IPS-20b (cell line): Measurements from ENCODE around the gene OSBPL1A.
"Not testable (repeated sequence)": the region's sequence is repeated elsewhere in the genome, so short reads cannot be mapped to it uniquely, and the experiment has no call there.

Source experiments
- H3K27ac ChIP-seq: one replicate; pipeline ENCODE4 v1.5.1; 2013; ENCODE audit warnings: low read length
- H3K27me3 ChIP-seq: 2 replicates; pipeline ENCODE4 v1.6.1; 2013; ENCODE audit warnings: mild to moderate bottlenecking, low read length, inconsistent platforms; ENCODE audit not compliant: insufficient read depth
- H3K36me3 ChIP-seq: 2 replicates; pipeline ENCODE4 v1.6.1; 2013; ENCODE audit warnings: low read depth, mild to moderate bottlenecking, inconsistent platforms, low read length, moderate library complexity; ENCODE audit not compliant: insufficient read depth
- H3K4me1 ChIP-seq: 2 replicates; pipeline ENCODE4 v1.6.1; 2013; ENCODE audit warnings: mild to moderate bottlenecking, control low read depth, inconsistent platforms, low read length, moderate library complexity; ENCODE audit not compliant: insufficient read depth
- H3K4me3 ChIP-seq: 2 replicates; pipeline ENCODE4 v1.5.1; 2013; ENCODE audit warnings: mild to moderate bottlenecking, low read length, inconsistent platforms
- H3K9ac ChIP-seq: 2 replicates; pipeline ENCODE4 v1.6.1; 2013; ENCODE audit warnings: low read depth, mild to moderate bottlenecking, inconsistent platforms, low read length, moderate library complexity
- H3K9me3 ChIP-seq: 2 replicates; pipeline ENCODE4 v1.6.1; 2013; ENCODE audit warnings: mild to moderate bottlenecking, low read depth, low read length, inconsistent platforms; ENCODE audit not compliant: insufficient read depth

Gene OSBPL1A

DNA sequence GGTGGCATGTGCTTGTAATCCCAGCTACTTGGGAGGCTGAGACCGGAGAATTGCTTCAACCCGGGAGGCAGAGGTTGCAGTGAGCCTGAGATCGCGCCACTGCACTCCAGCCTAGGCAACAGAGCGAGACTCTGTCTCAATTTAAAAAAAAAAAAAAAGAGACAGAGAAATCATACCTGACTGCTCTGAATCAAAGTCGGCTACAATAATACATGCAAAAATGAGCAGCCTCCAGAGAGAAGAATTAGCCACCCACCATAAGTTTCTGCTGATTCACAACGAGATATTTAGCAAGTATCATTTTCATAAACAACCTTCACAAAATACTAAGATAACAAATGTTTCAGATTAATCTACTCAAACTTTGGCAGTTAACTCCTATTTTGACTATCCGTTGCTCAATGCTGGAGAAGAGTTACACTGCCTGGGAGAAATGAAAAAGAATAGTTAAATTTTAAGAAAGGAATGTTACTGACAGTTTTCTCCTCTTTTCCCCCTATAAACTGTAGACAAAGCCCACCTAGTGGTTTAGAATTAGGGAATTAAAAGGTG lies 1.5 kb downstream of the OSBPL1A start:
- H3K27me3 ChIP-seq, result no peaks in the 10 kb centered on the region
- no peaks in the 10 kb centered on the region for H3K9me3 ChIP-seq
- peak overlapping the region; percentile 90; the same call in 1 of the 2 replicates for H3K9ac ChIP-seq
- no peak overlapping the region for H3K27ac ChIP-seq
- no peaks in the 10 kb centered on the region for H3K36me3 ChIP-seq
- H3K4me3 ChIP-seq, result peak overlapping the region; percentile 78
- H3K4me1 ChIP-seq, result peaks cover 33% of the 10 kb centered on the region

DNA sequence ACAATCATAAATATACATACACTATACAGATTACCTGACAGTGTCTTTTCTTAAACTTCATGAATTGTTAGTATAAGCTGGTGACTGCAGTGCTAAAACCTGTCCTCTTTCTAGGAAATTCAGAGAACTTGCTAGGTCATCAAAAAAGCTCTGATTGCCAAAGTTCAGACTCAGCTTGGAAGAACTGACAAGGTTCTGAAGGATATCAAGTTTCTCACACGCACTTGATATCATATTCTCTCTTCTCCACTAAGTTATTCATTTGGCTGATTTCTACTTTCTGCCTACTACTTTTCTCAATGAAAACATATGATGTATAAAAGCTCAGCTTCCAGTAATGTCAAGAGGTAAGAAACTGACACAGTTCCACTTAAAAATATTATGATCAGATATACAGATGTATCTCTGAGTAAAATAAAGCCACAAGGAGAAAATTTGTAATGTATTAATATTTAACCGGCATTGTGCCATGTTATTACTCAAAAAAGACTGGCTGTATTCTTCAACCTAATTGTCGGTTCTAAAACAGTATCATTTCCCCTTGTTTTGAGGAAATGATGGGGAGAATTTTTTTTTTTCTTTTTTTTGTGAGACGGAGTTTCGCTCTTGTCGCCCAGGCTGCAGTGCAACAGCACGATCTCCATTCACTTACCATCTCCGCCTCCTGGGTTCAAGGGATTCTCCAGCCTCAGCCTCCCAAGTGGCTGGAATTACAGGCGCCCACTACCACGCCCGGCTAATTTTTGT lies 2.4 kb downstream of the OSBPL1A start:
- no peaks in the 10 kb centered on the region for H3K9me3 ChIP-seq
- peak overlapping the region; percentile 15; the same call in 1 of the 2 replicates for H3K4me3 ChIP-seq
- no peaks in the 10 kb centered on the region for H3K27me3 ChIP-seq
- peaks cover 24% of the 10 kb centered on the region for H3K4me1 ChIP-seq
- H3K27ac ChIP-seq, result no peak overlapping the region
- H3K9ac ChIP-seq, result peak overlapping the region; percentile 45; the same call in 1 of the 2 replicates
- no peaks in the 10 kb centered on the region for H3K36me3 ChIP-seq

DNA sequence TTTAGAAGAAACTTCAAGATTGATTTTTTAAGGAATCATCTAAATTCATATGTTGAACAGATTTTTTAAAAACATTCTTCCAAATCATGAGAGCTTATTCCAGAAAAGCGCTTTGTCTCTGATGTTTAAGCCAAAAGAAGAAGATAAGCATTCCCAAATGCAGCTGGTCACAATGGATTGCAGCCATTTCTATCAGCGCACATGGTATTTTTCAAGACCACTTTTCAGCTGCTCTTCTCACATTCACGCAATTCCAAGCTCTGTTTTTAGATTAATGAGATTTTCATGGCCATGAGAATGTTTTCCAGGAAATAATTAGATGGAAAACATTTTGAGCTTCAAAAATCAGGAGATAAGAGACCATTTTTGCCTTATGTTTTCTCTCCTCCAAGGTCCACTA lies 8.7 kb downstream of the OSBPL1A start:
- no peak overlapping the region for H3K27ac ChIP-seq
- H3K4me1 ChIP-seq, result peaks cover 8% of the 10 kb centered on the region; the same call in 1 of the 2 replicates
- no peaks in the 10 kb centered on the region for H3K9me3 ChIP-seq
- H3K27me3 ChIP-seq, result no peaks in the 10 kb centered on the region
- H3K36me3 ChIP-seq, result no peaks in the 10 kb centered on the region
- no peak overlapping the region for H3K9ac ChIP-seq
- no peak overlapping the region for H3K4me3 ChIP-seq

DNA sequence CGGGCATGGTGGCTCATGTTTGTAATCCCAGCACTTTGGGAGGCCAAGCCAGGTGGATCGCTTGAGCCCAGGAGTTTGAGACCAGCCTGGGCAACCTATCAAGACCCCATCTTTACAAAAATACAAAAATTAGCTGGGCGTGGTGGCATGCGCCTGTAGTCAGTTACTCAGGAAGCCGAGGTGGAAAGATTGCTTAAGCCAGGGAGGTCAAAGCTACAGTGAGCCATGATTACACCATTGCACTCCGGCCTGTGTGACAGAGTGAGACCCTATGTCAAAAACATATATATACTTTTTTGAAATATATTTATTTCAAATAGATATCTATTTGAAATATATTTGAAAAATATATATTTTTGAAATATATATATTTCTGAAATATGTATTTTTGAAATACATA lies 10.9 kb downstream of the OSBPL1A start:
- no peak overlapping the region for H3K27ac ChIP-seq

DNA sequence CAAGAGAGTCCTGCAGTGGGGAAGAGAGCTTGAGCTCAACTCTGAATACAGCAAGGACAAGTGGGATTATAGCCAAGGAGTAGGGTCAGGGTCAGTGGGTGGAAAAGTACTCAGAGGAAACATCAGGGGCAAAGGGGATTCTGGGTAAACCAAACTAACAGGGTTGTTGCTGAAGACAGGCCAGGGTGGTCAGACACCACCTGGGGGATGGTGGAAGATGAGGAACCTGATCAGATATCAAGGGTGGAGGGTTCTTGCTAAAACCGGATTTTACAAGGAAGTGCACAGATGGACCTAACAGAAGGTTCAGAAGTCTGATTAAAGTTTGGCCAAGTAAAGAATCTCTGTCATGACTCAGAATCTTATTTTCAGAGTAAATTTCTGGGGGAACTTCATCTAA lies 16.5 kb downstream of the OSBPL1A start:
- Histone ChIP-seq H3K9me3 (no peaks in the 10 kb centered on the region), H3K4me3 (no peak overlapping the region), H3K27me3 (no peaks in the 10 kb centered on the region), H3K36me3 (peaks cover 12% of the 10 kb centered on the region), H3K4me1 (peaks cover 32% of the 10 kb centered on the region), H3K9ac (no peak overlapping the region; the same call in 1 of the 2 replicates), H3K27ac (no peak overlapping the region)

More for the DNA sequence above, 10.9 kb downstream of the OSBPL1A start:
- Histone ChIP-seq H3K27me3 (no peaks in the 10 kb centered on the region), H3K4me1 (peaks cover 5% of the 10 kb centered on the region; the same call in 1 of the 2 replicates), H3K4me3 (no peak overlapping the region), H3K36me3 (no peaks in the 10 kb centered on the region), H3K9ac (no peak overlapping the region), H3K9me3 (no peaks in the 10 kb centered on the region)

DNA sequence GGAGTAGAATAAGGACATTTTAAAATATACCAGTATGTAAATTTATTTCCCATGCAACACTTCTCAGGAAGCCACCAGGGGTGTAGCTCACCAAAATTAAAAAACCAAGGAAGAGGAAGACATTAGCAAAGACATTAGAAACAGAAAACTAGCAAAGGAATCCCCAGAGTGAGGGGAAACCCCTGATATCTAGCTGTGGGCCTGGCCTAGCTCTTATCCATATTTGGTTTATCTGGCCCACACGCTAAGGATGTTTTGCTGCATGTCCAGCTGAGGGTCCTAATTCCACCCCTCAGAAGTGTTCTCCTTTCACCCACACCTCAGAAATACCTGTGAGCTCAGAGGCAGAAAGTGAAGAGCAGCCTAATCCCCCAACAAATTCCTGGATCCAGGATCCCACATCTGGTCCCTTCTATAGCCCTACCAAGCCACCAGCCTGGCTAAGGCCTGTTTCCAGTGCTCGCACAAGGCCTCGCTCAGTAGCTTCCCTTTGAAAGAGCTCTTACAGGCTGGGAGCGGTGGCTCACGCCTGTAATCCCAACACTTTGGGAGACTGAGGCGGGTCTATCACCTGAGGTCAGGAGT lies 17.4 kb downstream of the OSBPL1A start:
- peaks cover 30% of the 10 kb centered on the region for H3K4me1 ChIP-seq
- peak overlapping the region; percentile 55 for H3K27ac ChIP-seq
- no peaks in the 10 kb centered on the region for H3K9me3 ChIP-seq
- peaks cover 21% of the 10 kb centered on the region for H3K36me3 ChIP-seq
- no peak overlapping the region for H3K4me3 ChIP-seq
- H3K9ac ChIP-seq, result peak overlapping the region; percentile 63; the same call in 1 of the 2 replicates
- H3K27me3 ChIP-seq, result no peaks in the 10 kb centered on the region

DNA sequence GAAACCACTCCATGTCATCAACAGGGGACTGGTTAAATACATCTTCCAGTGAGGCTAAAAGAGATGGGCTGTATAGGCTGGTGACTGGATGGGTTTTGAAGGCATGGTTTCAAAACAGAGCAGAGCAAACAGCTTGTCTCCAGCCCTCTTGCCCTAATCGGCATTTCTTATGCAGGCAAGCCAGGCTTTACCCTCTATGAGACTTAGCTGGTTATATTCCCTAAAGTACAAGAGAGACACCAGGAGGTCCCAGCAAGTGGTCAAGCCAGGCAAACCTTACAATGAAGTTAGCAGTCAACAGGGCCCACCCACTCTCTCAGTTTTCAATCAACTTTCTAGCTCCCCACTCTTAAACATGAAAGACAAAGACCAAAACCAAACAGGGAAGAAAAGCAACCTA lies 19.0 kb downstream of the OSBPL1A start:
- Histone ChIP-seq H3K27ac (no peak overlapping the region), H3K36me3 (peaks cover 37% of the 10 kb centered on the region), H3K4me1 (peaks cover 30% of the 10 kb centered on the region), H3K27me3 (no peaks in the 10 kb centered on the region), H3K4me3 (peak overlapping the region; percentile 39; the same call in 1 of the 2 replicates), H3K9ac (peak overlapping the region; percentile 51; the same call in 1 of the 2 replicates), H3K9me3 (no peaks in the 10 kb centered on the region)

DNA sequence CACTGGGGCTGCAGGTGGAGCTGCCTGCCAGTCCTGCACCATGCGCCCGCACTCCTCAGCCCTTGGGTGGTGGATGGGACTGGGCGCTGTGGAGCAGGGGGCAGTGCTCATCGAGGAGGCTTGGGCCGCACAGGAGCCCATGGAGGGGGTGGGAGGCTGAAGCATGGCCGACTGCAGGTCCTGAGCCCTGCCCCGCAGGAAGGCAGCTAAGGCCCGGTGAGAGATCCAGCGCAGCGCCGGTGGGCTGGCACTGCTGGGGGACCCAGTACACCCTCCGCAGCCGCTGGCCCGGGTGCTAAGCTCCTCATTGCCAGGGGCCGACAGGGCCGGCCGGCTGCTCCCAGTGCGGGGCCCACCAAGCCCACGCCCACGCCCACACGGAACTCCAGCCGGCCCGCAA lies 21.1 kb downstream of the OSBPL1A start:
- H3K9ac ChIP-seq, H3K9me3 ChIP-seq, H3K27ac ChIP-seq, H3K27me3 ChIP-seq, H3K4me3 ChIP-seq: not testable (repeated sequence)
- peaks cover 50% of the 10 kb centered on the region for H3K36me3 ChIP-seq
- peaks cover 30% of the 10 kb centered on the region for H3K4me1 ChIP-seq

DNA sequence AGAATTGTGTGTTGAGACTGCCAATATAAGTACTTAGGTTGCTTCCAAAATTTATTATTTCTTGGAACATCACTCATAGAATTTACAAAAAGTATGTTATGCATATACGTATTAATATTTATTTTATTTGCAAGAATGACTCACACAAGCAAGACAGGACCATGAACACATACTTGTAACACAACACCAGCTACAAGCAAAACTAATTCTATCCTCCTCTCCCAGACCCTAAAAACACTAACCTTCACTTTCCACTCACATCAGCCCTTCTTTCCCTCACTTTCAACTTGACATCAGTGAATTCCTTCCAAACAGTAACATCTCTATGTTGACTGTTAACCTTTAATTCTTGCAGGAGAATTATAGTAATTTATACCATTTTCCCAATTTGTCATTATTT lies 24.3 kb downstream of the OSBPL1A start:
- H3K9me3 ChIP-seq, result no peaks in the 10 kb centered on the region
- no peak overlapping the region for H3K4me3 ChIP-seq
- H3K36me3 ChIP-seq, result peaks cover 64% of the 10 kb centered on the region
- no peak overlapping the region for H3K9ac ChIP-seq
- H3K4me1 ChIP-seq, result peaks cover 13% of the 10 kb centered on the region
- no peak overlapping the region for H3K27ac ChIP-seq
- no peaks in the 10 kb centered on the region for H3K27me3 ChIP-seq

DNA sequence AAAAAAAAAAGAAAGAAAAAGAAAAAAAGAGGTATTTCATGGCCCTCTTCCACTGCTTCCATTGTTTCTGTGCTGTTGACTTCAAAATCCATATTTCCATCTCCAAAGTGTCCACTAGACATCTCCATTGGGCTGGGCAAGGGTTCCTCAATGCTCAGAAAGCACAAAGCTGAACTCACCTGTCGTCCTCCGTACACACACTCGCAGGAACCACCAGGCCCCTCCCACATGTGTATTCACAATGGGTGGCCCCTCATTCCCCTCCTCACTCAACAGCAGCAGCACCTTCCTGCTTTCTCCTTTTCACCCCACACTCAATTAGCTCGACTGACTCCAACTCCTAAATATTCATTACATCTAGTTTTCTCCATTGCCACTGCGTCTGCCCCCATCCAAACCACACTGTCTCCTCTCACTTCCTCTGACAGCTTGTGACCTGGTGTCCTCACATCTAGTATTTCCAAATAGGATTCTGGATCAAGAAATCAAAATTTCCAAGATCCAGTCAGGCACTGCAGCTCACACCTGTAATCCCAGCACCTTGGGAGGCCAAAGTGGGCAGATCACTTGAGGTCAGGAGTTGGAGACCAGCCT lies 25.2 kb downstream of the OSBPL1A start:
- no peak overlapping the region for H3K4me3 ChIP-seq
- no peaks in the 10 kb centered on the region for H3K27me3 ChIP-seq
- H3K4me1 ChIP-seq, result peaks cover 4% of the 10 kb centered on the region; the same call in 1 of the 2 replicates
- no peak overlapping the region for H3K27ac ChIP-seq
- peaks cover 74% of the 10 kb centered on the region for H3K36me3 ChIP-seq
- H3K9ac ChIP-seq, result no peak overlapping the region
- H3K9me3 ChIP-seq, result no peaks in the 10 kb centered on the region

DNA sequence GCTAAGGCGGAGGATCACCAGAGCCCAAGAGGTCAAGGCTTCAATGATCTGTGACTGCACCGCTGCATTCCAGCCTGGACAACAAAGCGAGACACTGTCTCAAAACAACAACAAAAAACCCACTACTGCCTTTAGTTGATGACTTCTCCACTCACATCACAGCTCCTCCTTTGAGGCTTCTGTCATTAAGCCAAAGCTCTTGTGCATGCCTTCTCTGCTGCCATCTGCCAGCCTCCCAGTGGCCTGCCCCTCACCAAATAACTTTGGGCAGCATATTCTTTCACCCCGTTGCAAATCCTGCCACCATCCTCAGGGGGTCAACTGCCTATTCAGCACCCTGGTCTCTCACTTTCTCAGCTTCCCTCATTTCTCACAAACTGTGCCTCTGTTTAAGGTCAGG lies 27.5 kb downstream of the OSBPL1A start:
- Histone ChIP-seq H3K4me3 (no peak overlapping the region), H3K27ac (no peak overlapping the region)

More for the DNA sequence above, 27.5 kb downstream of the OSBPL1A start:
- H3K9ac ChIP-seq, result no peak overlapping the region
- no peaks in the 10 kb centered on the region for H3K4me1 ChIP-seq
- no peaks in the 10 kb centered on the region for H3K27me3 ChIP-seq
- no peaks in the 10 kb centered on the region for H3K9me3 ChIP-seq
- H3K36me3 ChIP-seq, result peaks cover 76% of the 10 kb centered on the region
